NCI-H1092 treated with DMSO at 0.1 percent for 48 hours (cell line): ENCODE data around the gene TOMM70.

ENCODE experiments used
- DNase-seq: peaks from one replicate; lab custom pipeline; 2025; lab: John Stamatoyannopoulos, UW

Gene TOMM70

GRCh38 chr3:100411091-100411982, 10.4 kb upstream of the TOMM70 start:
- DNase-seq: no peak

- DNase-seq: no peak
Measured at GRCh38 chr3:100407977-100408532, 7.2 kb upstream of the TOMM70 start.

- DNase-seq: no peak
Measured at GRCh38 chr3:100407164-100407563, 6.3 kb upstream of the TOMM70 start.

- DNase-seq: no peak
Measured at GRCh38 chr3:100404250-100404548, 3.3 kb upstream of the TOMM70 start.

- no peak for DNase-seq
Measured at GRCh38 chr3:100403362-100404249, 2.7 kb upstream of the TOMM70 start.

- DNase-seq: peak; percentile 9
Measured at GRCh38 chr3:100402891-100403290, 2.0 kb upstream of the TOMM70 start.

DNA sequence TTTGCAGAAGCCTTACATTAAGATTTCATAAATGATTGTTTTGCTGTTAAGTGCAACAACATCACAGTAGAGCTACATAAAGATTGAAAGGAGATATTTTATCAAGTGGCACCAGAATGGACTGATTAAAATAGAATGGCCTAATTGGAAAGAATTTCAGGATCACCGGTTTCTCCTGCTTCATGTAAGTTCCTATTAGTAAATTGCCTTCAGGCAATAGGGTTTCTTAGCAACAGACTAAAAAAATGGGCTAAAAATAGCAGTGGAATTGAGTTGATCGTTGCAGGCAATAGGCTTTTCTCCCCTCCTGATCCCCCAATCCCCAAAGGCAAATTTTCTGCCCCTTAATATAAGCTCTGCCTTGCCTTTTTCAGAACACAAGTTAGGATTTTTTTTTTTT, 1.4 kb upstream of the TOMM70 start:
- DNase-seq: peak; percentile 72

- no peak for DNase-seq
Measured at GRCh38 chr3:100401674-100402041, 769 bp upstream of the TOMM70 start.

DNA sequence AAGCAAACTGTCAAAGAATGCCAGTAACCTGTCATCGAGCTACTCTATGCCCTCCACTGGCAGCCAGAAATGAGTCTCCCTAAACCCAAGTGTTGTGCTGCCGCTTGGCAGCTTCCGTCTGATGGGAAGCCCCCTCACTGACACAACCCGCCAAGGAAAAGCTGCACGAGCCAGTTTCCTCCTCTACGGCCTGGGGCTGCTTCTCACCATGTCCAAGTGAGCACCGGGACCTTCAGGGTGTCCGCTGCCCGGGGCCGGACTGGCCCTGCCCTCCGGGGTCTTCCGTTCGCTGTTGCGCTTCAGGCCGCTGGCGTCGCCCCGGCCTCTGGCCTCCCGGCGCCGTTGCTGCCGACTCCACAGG, 490 bp downstream of the TOMM70 start:
- DNase-seq: no peak

DNA sequence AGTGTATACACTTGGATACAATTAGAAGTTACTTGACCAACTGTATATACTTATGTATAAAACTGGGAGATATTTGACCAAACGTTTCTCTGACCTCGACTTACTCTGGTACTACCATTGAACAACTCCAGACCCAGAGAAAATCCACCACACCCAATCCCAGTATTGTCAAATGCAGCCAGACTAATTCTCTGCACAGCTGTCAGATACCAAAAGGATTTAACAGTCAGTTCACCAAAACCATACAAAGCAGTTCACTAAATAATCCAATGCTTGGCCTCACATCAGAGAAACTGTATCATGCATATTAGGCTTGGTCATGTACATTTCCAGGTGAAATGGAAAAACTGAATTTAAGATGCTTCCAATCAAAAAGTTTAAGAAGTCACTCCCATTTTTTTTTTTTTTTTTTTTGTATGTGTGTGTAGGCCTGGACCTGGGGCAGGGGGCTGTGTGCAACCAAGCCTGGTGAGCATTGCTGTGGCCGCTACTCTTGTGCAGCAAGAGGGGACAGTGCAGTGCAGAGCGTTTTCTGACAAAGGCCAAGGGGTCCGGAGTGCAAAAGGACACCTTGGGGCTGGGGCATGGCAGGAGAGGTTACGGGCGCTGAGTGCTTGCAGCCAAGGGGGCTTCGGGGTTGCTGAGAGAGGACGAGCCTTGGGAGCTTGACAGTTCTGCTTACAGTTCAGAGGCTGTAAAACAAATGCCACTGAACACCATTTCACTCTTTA, 1.4 kb downstream of the TOMM70 start:
- no peak for DNase-seq

DNA sequence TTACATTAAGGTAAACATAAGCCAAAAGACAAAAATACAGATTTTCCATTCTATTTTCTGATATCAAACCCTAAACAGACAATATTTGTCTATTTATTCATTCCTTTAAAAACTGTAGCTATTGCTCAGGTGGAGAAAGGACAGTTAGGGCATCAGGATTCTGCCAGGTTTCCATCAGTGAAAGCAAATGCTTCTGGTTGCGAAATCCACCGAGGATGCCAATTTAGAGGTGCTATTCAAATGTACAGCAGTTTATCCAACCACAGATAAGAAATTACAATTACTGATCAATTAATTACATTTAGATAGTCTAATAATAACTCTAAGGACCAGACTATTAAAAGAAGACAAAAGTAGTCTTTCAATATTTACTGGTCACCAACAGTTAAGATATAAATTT, 3.9 kb downstream of the TOMM70 start:
- DNase-seq: no peak

DNA sequence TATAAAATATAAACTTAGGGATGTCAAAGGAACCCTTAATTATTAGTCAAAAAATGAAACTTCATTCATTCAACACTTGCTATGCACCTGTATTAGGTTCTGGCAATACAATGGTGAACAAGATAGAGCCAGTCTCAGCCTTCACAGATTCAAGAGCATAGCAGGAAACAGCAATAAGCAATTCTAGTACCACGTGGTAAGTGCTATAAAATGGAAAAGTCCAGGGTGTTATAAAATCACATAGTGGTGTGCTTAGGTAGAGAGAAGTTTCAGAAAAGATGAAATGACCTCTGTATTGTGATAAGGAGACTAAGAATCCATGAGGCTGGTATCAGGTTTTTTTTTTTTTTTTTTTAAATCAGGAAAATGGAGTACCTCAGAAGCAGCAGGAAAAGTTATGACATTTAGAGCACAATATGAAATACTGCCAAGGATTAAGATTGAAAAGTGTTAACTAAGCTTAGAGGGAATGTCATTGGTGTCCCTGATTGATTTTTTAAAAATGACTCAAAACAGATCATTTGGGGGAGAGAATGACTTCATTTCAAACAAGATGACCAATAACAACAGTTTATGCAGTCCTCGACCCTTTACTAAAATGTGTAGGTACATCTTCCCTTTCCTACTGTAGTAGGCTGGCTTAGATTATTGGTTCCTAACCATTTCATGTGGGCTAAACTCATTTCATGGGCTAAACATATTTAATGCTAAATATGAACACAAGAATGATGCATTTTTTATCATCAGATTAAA, 5.0 kb downstream of the TOMM70 start:
- no peak for DNase-seq

- DNase-seq: no peak
Measured at GRCh38 chr3:100389025-100389424, 11.9 kb downstream of the TOMM70 start.

DNA sequence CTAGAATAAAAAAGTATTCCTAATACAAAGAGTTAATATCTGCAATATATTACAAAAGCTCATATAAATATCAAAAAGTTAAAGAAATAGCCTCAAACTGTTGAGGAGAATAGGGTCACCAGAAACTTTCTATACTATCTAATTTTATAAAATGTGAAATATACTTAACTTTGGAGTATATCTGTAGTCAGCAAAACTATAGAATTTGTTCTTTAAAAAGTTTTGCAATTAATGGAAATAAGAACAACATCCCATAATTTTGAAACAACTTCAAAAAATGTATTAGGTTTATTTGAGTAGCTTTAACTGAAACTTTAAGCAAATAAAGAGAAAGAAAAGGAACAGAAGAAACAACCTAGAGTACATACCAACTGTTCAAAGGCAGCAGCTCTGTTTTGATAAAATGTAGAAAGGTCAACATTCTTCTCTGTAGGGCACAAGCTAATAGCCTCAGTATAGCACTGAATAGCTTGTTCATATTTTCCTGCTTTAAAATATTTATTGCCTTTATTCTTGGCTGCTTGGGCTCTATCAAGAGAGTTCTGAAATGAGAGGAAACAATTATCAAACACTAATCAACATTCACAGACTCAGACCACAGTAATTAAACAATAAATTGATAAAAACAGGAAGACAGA, 14.3 kb downstream of the TOMM70 start:
- no peak for DNase-seq

DNA sequence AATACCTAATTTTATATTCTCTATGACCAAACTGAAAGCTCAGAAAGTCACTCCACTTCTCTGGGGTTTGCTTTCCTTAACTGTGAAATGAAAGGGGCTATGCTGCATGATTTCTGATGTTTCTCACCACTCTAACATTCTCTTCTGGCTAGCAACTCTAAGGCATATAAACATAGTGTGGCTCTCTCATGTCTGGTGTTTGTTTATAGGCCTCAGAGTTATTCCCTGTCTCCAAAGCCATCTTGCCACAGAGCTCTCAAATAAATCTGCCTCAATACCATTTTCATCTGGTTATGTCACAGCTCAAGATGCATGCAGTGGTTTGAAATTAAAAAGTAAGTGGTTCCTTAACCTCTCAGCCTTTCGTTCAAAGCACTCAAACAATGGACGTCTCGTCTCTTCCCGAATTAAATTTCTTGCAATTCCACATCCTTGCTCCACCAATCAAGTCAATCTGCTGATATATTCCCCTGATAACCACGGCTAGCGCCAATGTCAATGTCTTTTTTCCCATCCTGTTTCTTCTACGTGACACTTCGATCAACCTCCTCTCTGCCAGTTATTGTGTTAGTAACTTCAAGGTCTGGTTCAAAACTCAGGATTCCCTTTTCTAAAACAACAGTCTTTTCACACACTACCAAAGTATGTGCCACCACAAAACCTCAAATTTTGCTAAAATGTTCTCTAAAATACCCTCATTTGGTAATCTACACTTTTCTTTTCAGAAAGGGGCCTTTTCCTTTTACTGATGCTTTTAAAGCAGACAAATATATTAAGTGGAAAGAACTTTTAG, 16.0 kb downstream of the TOMM70 start:
- DNase-seq: no peak

DNA sequence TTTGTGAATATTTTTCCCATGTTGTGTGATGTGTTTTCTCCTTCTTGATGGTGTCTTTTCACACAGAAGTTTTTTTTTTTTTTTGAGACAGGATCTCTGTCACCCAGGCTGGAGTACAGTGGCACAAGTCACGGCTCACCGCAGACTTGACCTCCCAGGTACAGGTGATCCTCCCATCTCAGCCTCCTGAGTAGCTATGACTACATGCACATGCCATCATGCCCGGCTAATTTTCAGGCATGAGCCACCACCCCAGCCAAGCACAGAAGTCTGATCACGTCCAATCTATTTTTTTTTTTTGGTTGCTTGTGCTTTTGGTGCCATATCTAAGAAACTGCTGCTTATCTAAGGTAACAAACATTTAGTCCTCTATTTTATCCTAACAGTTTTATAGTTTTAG, 24.6 kb downstream of the TOMM70 start:
- DNase-seq: no peak

DNA sequence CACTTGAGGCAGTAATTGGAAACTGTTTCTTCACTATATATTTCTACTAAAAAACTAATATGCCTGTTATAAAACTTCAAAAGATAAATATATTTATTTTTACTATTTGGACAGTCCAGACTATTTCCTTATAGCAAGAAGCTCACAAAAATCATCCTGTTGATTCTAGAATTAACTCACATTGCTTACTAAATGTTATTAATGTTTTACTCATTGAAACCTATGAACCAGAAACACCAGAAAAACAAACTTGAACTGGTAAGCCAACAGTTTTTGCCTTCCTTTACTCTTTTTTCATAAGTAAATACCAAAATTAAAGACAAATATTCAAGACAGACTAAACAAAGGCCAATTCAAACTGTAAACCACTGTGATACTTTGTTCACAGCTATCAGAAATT, 26.4 kb downstream of the TOMM70 start:
- no peak for DNase-seq

GRCh38 chr3:100370756-100371155, 30.1 kb downstream of the TOMM70 start:
- DNase-seq: no peak

GRCh38 chr3:100368441-100368840, 32.4 kb downstream of the TOMM70 start:
- no peak for DNase-seq

- no peak for DNase-seq
Measured at GRCh38 chr3:100366424-100366823, 34.5 kb downstream of the TOMM70 start.
